HL-60/S4 treated with retinoic acid at 250 ng/mL for 4 days and 3 days (cell line): ENCODE data around the gene BTAF1.

Experiments used
- in situ Hi-C: fragments of 300-500 bp; cut with MboI; formaldehyde crosslinking; loops from 2 replicates; pipeline ENCODE4 v1.7.0; 2022; ENCODE audit warnings: low sequenced_read_pairs

BTAF1 gene

GRCh38 chr10:91907914-91908336 is 15.6 kb upstream of the BTAF1 start:
- in situ Hi-C loops, result no loop called here

GRCh38 chr10:91908337-91909116 is 15.0 kb upstream of the BTAF1 start:
- in situ Hi-C loops, result no loop called here

- in situ Hi-C loops, result no loop called here
These were observed 14.4 kb upstream of the BTAF1 start, which contains the start of gene FGFBP3 for GRCh38 chr10:91909117-91909677. TSS of gene FGFBP3 (minus strand) at chr10:91909486. CDS start at chr10:91908969, 517 bp downstream.

- in situ Hi-C loops, result no loop called here
These were observed 13.1 kb upstream of the BTAF1 start for GRCh38 chr10:91910467-91910866.

- in situ Hi-C loops, result no loop called here
These were observed 3.9 kb upstream of the BTAF1 start for GRCh38 chr10:91919651-91920050.

- in situ Hi-C loops, result no loop called here
These were observed 847 bp downstream of the BTAF1 start for GRCh38 chr10:91924212-91925021.

GRCh38 chr10:91925022-91925320 is 1.4 kb downstream of the BTAF1 start:
- in situ Hi-C loops, result no loop called here

GRCh38 chr10:91930939-91931338 is 7.4 kb downstream of the BTAF1 start:
- in situ Hi-C loops, result no loop called here

GRCh38 chr10:91931526-91932190 is 8.1 kb downstream of the BTAF1 start:
- in situ Hi-C loops, result no loop called here

- in situ Hi-C loops, result no loop called here
These were observed 9.2 kb downstream of the BTAF1 start for GRCh38 chr10:91932737-91933136.

GRCh38 chr10:91935886-91936285 is 12.3 kb downstream of the BTAF1 start:
- in situ Hi-C loops, result no loop called here

- in situ Hi-C loops, result no loop called here
These were observed 16.1 kb downstream of the BTAF1 start for GRCh38 chr10:91939653-91940052.

GRCh38 chr10:91941426-91941825 is 17.9 kb downstream of the BTAF1 start:
- in situ Hi-C loops, result no loop called here

- in situ Hi-C loops, result no loop called here
These were observed 21.5 kb downstream of the BTAF1 start for GRCh38 chr10:91944880-91945630.

GRCh38 chr10:91953600-91954160 is 30.1 kb downstream of the BTAF1 start:
- in situ Hi-C loops, result no loop called here

- in situ Hi-C loops, result no loop called here
These were observed 31.5 kb downstream of the BTAF1 start for GRCh38 chr10:91955114-91955513.

GRCh38 chr10:91957091-91957490 is 33.5 kb downstream of the BTAF1 start:
- in situ Hi-C loops, result no loop called here

- in situ Hi-C loops, result no loop called here
These were observed 45.7 kb downstream of the BTAF1 start for GRCh38 chr10:91969297-91969696.

GRCh38 chr10:91974960-91975359 is 51.4 kb downstream of the BTAF1 start:
- in situ Hi-C loops, result no loop called here

GRCh38 chr10:91975438-91975837 is 51.9 kb downstream of the BTAF1 start:
- in situ Hi-C loops, result no loop called here
